ENCODE measurements around the gene DUOXA1.

DUOXA1 gene

DNA sequence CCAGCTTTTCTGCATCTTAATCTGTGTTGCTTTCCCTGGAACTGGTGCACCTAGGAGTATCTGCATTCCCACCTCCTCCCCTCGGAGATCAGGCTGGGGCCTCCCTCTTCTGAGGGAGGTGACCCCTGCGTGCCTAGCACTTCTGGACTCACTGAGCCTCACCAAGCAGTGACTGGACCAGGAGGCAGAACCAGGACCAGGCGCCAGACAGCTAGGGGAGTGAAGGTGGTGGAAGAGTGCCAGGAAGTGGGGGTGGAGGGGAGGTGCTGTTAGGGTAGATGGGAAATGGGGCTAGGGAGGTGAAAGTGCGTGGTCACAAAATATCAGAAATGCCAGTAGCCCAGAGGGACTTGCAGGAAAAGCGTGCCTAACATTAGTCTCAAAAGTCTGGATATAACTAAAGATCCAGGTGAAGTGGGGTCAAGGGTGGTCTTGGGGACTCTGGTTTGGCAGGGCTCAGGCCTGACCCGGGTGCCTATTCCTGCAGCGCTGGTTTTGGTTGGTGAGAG lies 14.3 kb downstream of the DUOXA1 start:
- Histone ChIP-seq H3K27ac (replicated peaks) (no peak overlapping the region), H3K4me3 (replicated peaks; ENCODE audit: insufficient read depth, low read length) (no peak overlapping the region), H3K27me3 (ENCODE audit: insufficient read depth, poor library complexity, severe bottlenecking) (peaks cover 64% of the 10 kb centered on the region)
- no peak for DNase-seq (ENCODE audit: low read depth in 1 of 2, low spot score in 1 of 2)
- TF ChIP-seq GABPA (IDR thresholded peaks at IDR 0.05; ENCODE audit: low read depth) (no peak), SPI1 (IDR thresholded peaks at IDR 0.05; ENCODE audit: borderline replicate concordance, low read depth) (no peak), POLR2AphosphoS5 (IDR thresholded peaks at IDR 0.05; ENCODE audit: low read depth) (no peak)
- TF ChIP-seq, protein P1, sequence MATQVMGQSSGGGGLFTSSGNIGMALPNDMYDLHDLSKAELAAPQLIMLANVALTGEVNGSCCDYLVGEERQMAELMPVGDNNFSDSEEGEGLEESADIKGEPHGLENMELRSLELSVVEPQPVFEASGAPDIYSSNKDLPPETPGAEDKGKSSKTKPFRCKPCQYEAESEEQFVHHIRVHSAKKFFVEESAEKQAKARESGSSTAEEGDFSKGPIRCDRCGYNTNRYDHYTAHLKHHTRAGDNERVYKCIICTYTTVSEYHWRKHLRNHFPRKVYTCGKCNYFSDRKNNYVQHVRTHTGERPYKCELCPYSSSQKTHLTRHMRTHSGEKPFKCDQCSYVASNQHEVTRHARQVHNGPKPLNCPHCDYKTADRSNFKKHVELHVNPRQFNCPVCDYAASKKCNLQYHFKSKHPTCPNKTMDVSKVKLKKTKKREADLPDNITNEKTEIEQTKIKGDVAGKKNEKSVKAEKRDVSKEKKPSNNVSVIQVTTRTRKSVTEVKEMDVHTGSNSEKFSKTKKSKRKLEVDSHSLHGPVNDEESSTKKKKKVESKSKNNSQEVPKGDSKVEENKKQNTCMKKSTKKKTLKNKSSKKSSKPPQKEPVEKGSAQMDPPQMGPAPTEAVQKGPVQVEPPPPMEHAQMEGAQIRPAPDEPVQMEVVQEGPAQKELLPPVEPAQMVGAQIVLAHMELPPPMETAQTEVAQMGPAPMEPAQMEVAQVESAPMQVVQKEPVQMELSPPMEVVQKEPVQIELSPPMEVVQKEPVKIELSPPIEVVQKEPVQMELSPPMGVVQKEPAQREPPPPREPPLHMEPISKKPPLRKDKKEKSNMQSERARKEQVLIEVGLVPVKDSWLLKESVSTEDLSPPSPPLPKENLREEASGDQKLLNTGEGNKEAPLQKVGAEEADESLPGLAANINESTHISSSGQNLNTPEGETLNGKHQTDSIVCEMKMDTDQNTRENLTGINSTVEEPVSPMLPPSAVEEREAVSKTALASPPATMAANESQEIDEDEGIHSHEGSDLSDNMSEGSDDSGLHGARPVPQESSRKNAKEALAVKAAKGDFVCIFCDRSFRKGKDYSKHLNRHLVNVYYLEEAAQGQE (IDR thresholded peaks at IDR 0.05; ENCODE audit: insufficient replicate concordance, low read depth) = no peak
- TF ChIP-seq, protein P2, sequence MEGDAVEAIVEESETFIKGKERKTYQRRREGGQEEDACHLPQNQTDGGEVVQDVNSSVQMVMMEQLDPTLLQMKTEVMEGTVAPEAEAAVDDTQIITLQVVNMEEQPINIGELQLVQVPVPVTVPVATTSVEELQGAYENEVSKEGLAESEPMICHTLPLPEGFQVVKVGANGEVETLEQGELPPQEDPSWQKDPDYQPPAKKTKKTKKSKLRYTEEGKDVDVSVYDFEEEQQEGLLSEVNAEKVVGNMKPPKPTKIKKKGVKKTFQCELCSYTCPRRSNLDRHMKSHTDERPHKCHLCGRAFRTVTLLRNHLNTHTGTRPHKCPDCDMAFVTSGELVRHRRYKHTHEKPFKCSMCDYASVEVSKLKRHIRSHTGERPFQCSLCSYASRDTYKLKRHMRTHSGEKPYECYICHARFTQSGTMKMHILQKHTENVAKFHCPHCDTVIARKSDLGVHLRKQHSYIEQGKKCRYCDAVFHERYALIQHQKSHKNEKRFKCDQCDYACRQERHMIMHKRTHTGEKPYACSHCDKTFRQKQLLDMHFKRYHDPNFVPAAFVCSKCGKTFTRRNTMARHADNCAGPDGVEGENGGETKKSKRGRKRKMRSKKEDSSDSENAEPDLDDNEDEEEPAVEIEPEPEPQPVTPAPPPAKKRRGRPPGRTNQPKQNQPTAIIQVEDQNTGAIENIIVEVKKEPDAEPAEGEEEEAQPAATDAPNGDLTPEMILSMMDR (IDR thresholded peaks at IDR 0.05; ENCODE audit: insufficient read depth, low read length) = no peak

DNA sequence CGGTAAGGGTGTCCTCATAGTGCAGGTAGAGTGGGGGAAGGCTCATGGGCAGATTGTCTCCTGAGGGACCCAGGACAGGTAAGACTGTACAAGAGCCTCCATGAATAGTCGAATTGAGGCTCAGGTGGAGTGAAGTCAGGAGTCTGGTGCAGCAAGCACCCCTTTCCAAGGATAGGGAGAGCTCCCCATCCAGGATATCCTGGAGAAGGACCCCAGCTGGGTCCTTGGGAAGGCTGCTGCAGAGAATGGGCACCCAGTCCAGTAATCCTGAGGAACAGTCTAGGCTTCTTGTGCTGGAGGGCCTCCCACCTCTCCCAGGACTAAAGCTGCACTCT lies 15.0 kb downstream of the DUOXA1 start:
- H3K4me3 ChIP-seq (replicated peaks; ENCODE audit: insufficient read depth, low read length) = no peak overlapping the region
- no peak for DNase-seq (ENCODE audit: low read depth in 1 of 2, low spot score in 1 of 2)

DNA sequence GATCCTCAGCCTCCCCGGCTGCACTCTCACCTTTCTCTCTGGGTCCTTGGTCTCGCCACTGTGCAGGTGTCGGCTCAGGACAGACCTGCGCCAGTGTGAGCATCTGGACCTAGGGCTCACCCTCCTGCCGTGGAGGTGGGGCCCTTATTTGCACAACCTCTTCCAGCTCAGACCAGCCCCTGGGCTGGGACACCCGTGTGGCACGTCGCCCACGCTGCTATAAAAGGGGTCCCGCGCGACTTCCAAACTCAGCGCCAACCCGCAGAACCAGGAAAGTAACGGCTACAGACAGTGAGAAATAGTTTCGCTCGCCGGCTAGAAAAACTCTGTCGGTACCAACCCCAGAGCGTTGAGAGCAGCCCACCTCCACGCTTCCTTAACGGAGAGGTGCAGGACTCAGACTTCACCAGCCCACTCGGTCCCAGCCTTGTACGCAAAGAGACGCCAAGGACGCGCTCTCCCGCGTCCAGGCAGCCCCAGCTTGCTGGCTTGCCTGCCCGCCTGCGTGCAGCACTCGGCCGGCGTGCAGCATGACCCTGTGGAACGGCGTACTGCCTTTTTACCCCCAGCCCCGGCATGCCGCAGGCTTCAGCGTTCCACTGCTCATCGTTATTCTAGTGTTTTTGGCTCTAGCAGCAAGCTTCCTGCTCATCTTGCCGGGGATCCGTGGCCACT lies 15.5 kb downstream of the DUOXA1 start, which contains the start of the genes DUOX2 and DUOXA2:
Gene DUOX2, minus strand, starts transcription at position 97 of the 675 bp plus-strand sequence. CDS start 761 bp downstream, outside the sequence.
Gene DUOXA2, plus strand, starts transcription at position 251 of the 675 bp plus-strand sequence. Its CDS starts 280 bp downstream, at position 531.
- Histone ChIP-seq H3K27ac (replicated peaks) (no peak within 1 kb of the TSS), H3K27me3 (ENCODE audit: insufficient read depth, poor library complexity, severe bottlenecking) (peaks cover 72% of the 10 kb centered on the region), H3K4me3 (replicated peaks; ENCODE audit: insufficient read depth, low read length) (no peak within 1 kb of the TSS)
- TF ChIP-seq POLR2AphosphoS5 (IDR thresholded peaks at IDR 0.05; ENCODE audit: low read depth) (no peak), GABPA (IDR thresholded peaks at IDR 0.05; ENCODE audit: low read depth) (no peak)
- TF ChIP-seq, protein P2 (IDR thresholded peaks at IDR 0.05; ENCODE audit: insufficient read depth, low read length) = no peak
- TF ChIP-seq, protein P1 (IDR thresholded peaks at IDR 0.05; ENCODE audit: insufficient replicate concordance, low read depth) = no peak
- no peak for DNase-seq (ENCODE audit: low read depth in 1 of 2, low spot score in 1 of 2)

More for the DNA sequence above, 15.0 kb downstream of the DUOXA1 start:
- TF ChIP-seq, protein P2 (IDR thresholded peaks at IDR 0.05; ENCODE audit: insufficient read depth, low read length) = no peak
- TF ChIP-seq, protein P1 (IDR thresholded peaks at IDR 0.05; ENCODE audit: insufficient replicate concordance, low read depth) = no peak
- no peak for TF ChIP-seq SPI1 (IDR thresholded peaks at IDR 0.05; ENCODE audit: borderline replicate concordance, low read depth)
- TF ChIP-seq GABPA (IDR thresholded peaks at IDR 0.05; ENCODE audit: low read depth) = no peak
- TF ChIP-seq POLR2AphosphoS5 (IDR thresholded peaks at IDR 0.05; ENCODE audit: low read depth) = no peak
- Histone ChIP-seq H3K27ac (replicated peaks) (no peak overlapping the region), H3K27me3 (ENCODE audit: insufficient read depth, poor library complexity, severe bottlenecking) (peaks cover 71% of the 10 kb centered on the region)
